ENCODE data around the gene ZC3H12D.

Gene ZC3H12D

DNA sequence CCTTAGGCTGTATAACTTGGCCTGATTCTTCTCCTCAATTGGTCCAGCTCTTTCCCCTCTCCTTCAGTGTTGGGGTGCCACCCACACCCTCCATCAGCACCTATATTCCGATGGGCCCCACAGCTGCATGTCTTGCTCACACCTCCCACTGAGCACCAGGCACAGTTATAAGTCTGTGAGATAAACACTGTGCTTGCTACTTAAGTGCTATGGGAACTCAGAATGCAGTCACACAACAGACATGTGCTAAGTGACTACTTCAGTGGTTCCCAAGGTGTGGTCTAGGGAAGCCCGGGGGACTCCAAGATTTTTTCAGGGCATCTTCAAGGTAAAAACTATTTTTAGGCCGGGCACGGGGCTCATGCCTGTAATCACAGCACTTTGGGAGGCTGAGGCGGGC lies 7.3 kb downstream of the ZC3H12D start:
- in situ Hi-C loops (cut with HindIII; ENCODE audit: low sequenced_read_pairs) = no loop called here
- H3K4me3 ChIP-seq (ENCODE audit: low read depth, low read length) = no peak overlapping the region
- TF ChIP-seq, protein P1, sequence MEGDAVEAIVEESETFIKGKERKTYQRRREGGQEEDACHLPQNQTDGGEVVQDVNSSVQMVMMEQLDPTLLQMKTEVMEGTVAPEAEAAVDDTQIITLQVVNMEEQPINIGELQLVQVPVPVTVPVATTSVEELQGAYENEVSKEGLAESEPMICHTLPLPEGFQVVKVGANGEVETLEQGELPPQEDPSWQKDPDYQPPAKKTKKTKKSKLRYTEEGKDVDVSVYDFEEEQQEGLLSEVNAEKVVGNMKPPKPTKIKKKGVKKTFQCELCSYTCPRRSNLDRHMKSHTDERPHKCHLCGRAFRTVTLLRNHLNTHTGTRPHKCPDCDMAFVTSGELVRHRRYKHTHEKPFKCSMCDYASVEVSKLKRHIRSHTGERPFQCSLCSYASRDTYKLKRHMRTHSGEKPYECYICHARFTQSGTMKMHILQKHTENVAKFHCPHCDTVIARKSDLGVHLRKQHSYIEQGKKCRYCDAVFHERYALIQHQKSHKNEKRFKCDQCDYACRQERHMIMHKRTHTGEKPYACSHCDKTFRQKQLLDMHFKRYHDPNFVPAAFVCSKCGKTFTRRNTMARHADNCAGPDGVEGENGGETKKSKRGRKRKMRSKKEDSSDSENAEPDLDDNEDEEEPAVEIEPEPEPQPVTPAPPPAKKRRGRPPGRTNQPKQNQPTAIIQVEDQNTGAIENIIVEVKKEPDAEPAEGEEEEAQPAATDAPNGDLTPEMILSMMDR (IDR thresholded peaks at IDR 0.05; ENCODE audit: low read depth, low read length, missing control alignments) = no peak
- DNase-seq (ENCODE audit: low read depth) = no peak

DNA sequence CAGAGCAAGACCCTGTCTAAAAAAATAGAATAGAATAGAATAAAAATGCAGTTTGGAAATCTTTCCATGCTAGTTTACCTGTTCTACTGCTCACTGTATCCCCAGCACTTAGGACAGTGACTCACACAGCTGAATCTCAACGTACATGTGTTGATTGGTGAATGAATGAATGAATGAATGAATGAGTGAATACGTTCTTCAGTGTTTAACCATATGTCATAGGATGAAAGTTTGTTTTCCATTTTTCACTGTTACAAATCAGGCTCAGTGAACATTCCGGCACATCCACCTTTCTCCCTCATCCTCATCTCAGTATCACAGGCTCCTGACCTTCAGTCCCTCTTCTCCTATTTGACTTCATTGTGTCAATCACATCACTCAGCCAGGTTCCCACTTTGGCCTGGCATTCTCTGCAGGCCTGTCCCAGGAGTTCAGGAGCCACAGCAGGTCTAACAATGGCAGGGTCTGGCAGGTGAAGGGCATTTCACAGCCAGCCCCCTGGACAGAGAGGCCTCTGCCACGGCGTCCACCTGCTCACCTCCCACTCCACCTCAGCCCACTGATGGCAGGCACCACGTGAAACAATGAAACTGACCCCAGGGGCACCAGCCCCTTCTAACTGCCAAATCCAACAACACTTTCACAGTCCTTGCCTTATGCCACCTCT lies 7.9 kb downstream of the ZC3H12D start:
- TF ChIP-seq, protein P1 (IDR thresholded peaks at IDR 0.05; ENCODE audit: low read depth, low read length, missing control alignments) = no peak
- no peak overlapping the region for H3K4me3 ChIP-seq (ENCODE audit: low read depth, low read length)
- no peak for DNase-seq (ENCODE audit: low read depth)
- in situ Hi-C loops (cut with HindIII; ENCODE audit: low sequenced_read_pairs) = no loop called here

DNA sequence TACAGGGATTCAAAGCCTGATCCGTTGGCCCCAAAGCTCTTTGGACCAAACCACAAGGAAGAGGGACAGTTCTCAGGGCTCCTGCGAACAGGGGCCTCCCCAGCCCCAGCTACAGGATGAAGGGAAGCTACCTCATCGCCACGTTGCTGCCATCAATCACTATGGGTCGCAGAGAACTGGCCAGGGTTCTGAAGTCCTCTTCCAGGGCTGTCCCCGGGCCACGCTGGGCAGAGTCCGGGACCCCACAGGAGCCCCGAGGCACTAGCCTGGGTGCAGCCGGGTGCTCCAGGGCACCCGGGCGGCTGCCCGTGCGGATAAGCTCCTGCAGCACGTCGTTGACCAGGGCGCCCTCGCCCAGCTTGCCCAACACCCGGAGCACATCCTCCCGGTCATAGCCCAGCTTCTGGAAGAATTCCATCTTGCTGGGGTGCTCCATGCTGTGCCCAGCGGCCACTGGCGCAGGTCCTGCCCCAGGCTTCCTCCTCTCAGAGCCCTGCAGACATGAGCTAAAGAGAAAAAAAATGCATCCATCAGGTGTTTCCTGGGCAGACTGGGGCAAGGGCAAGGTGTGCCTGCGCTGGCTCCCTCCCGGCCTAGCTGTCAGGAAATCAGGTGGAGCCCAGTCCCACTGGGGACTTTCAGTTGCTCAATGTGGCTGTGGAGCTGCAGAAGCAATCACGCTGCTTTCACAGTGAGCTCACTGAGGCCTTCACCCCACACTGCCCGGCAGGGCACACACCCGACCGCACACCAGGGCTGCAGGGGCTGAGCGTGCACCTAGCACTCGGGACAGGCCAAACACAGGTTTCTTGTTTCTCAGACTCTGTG lies 10.5 kb downstream of the ZC3H12D start:
- H3K4me3 ChIP-seq (ENCODE audit: low read depth, low read length) = no peak overlapping the region
- in situ Hi-C loops (cut with HindIII; ENCODE audit: low sequenced_read_pairs) = no loop called here
- TF ChIP-seq, protein P1 (IDR thresholded peaks at IDR 0.05; ENCODE audit: low read depth, low read length, missing control alignments) = no peak
- no peak for DNase-seq (ENCODE audit: low read depth)

DNA sequence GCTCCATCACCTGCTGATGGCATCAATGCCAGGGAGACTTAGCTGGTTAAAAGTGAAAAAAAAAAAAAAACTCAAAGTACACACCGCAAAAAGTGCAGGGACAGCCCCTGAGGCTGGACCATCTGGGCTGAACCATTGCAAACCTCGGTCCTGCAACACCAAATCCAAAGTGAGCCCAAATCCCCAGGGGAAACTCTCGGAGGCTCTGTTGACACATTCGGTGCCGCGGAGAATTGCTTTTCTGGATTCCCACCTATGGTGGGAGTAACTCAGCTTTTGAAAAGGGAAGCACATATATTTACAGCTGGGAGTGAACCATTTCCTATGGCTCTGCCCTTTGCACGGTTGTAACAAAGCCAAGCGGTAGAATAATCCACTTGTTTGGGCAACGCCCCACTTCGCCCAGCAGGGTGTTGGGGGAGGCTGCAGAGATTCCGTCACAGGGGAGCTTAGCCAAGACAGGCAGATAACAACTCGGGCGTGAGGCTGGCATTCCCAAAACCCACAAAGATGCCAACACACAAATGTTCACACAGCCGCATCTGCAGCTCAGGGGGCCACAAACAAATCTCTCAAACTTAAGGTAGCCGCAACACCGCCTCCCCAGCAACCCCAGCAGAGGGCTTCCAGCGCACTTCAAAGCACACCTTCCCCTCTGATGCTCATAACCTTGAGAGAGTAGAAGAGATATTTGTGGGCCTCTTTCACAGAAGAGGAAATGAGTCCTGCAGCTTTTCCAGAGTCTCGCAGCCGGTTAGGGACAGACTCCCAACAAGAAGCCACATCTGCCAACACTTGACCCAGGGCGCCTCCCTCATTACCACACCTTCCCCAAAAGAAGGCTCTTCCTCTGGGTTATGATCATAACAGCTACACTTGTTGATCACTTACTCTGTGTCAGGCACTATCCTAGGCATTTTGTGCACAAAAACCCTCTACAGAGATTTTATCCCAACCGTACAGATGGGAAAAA lies 11.4 kb downstream of the ZC3H12D start:
- DNase-seq (ENCODE audit: low read depth) = no peak
- TF ChIP-seq, protein P1 (IDR thresholded peaks at IDR 0.05; ENCODE audit: low read depth, low read length, missing control alignments) = peak; percentile 3
- H3K4me3 ChIP-seq (ENCODE audit: low read depth, low read length) = no peak overlapping the region
- in situ Hi-C loops (cut with HindIII; ENCODE audit: low sequenced_read_pairs) = no loop called here

DNA sequence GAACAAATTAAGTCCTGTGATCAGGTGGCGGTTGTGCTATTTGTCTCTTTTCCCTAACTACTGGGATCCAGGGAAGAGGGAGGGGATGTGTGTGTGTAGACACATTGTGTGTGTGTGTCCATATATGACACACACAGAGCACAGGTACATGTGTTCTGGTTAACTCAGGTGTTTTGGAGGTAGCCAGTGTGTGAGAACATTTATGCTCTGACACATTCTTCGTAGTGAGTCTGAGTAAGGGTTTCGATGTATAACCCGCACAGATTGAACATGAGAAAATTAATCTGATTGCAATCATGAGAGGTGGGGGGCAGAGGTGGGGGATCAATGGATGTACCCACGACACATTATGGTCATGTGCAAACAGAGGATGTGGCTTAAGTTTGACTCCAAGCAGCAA lies 12.6 kb downstream of the ZC3H12D start:
- TF ChIP-seq, protein P1 (IDR thresholded peaks at IDR 0.05; ENCODE audit: low read depth, low read length, missing control alignments) = no peak
- no peak overlapping the region for H3K4me3 ChIP-seq (ENCODE audit: low read depth, low read length)
- DNase-seq (ENCODE audit: low read depth) = no peak
- in situ Hi-C loops (cut with HindIII; ENCODE audit: low sequenced_read_pairs) = no loop called here

DNA sequence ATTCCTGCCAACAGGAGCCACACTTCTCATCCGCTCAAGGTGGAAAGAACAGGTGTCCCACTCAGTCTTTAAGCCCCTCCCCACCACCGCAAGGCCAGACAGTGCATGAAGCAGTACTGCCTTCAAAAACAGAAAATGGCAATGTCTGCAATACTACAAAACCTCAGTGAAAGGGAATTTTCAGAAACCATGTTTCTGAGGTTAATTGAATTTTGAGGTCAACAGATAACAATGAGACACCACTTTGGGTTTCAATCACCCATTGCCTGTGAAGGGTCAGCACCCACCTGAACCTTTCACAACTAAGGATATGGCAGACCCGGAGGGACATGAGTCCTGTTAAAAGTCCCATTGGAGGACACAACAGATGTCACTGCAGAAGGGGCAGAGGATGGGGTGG lies 13.0 kb downstream of the ZC3H12D start:
- TF ChIP-seq, protein P1 (IDR thresholded peaks at IDR 0.05; ENCODE audit: low read depth, low read length, missing control alignments) = no peak
- no peak for DNase-seq (ENCODE audit: low read depth)
- H3K4me3 ChIP-seq (ENCODE audit: low read depth, low read length) = no peak overlapping the region
- in situ Hi-C loops (cut with HindIII; ENCODE audit: low sequenced_read_pairs) = no loop called here

Measured in astrocyte of the cerebellum (primary cell).